Keratinocyte (primary cell): Measurements from ENCODE around the gene SLC25A15.

ENCODE experiments used
- EZH2 ChIP-seq: IDR thresholded peaks from one replicate; pipeline ENCODE4 v1.6.1; 2012; ENCODE audit warnings: inconsistent platforms, mild to moderate bottlenecking, low read length, moderate library complexity
- TF ChIP-seq, protein P1 (sequence below), 3 experiments: IDR thresholded peaks in 1 of 3; conservative IDR thresholded peaks in 1 of 3; optimal IDR thresholded peaks in 1 of 3; 2 replicates in 2 of 3; 3 replicates in 1 of 3; pipeline versions ENCODE3 to v1.5.1; 2011; ENCODE audit warnings: low read length in 3 of 3, mild to moderate bottlenecking in 3 of 3, moderate library complexity in 2 of 3, control low read depth in 1 of 3, inconsistent platforms in 1 of 3; ENCODE audit not compliant: insufficient read depth in 2 of 3; ENCODE audit errors: extremely low read depth in 1 of 3

DNA sequence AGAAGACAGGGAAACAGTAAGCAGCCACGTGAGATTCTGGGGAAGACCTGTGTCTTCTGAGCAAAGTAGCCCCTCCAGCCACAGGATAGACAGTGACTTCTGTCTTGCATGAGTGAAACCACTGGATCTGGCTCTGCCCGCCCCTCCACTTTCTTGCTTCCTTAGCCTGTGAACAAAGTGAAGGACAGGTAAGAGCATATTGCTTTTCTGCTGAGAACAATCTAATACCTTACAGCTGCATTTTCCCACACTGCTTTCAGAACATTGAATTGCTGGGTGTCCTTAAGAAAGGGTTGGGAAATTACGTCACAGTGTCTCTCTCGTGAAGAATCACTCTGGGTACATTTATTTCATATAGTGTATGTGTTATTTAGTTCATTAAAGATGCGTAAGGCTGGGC is 11.1 kb downstream of the SLC25A15 start:
- TF ChIP-seq, protein P1, sequence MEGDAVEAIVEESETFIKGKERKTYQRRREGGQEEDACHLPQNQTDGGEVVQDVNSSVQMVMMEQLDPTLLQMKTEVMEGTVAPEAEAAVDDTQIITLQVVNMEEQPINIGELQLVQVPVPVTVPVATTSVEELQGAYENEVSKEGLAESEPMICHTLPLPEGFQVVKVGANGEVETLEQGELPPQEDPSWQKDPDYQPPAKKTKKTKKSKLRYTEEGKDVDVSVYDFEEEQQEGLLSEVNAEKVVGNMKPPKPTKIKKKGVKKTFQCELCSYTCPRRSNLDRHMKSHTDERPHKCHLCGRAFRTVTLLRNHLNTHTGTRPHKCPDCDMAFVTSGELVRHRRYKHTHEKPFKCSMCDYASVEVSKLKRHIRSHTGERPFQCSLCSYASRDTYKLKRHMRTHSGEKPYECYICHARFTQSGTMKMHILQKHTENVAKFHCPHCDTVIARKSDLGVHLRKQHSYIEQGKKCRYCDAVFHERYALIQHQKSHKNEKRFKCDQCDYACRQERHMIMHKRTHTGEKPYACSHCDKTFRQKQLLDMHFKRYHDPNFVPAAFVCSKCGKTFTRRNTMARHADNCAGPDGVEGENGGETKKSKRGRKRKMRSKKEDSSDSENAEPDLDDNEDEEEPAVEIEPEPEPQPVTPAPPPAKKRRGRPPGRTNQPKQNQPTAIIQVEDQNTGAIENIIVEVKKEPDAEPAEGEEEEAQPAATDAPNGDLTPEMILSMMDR (optimal IDR thresholded peaks at IDR 0.05 in 1 of 3, IDR thresholded peaks at IDR 0.05 in 1 of 3, conservative IDR thresholded peaks at IDR 0.05 in 1 of 3; ENCODE audit: extremely low read depth in 1 of 3, insufficient read depth in 2 of 3, low read length in 3 of 3) = no peak
- no peak for TF ChIP-seq EZH2
